Loucy (cell line): ENCODE data around the gene TBCEL.

Experiments
- CTCF ChIP-seq: fragments of 200-600 bp; sonication (generic); conservative IDR thresholded peaks from 2 replicates; pipeline ENCODE4 v1.5.1; 2014; ENCODE audit warnings: mild to moderate bottlenecking, antibody characterized with exemption, low read length
- EZH2phosphoT487 ChIP-seq: fragments of 200-600 bp; IDR thresholded peaks from 2 replicates; pipeline ENCODE4 v1.6.1; 2018; ENCODE audit warnings: antibody characterized with exemption, mild to moderate bottlenecking, moderate library complexity, borderline replicate concordance

- TF ChIP-seq CTCF (no peak), EZH2phosphoT487 (no peak)
Measured at GRCh38 chr11:121029813-121030445, 6.0 kb downstream of the TBCEL start.
